SK-N-SH (cell line): ENCODE results near the gene PNPLA2. TPM values are rescaled to one million over a fixed set of nuclear protein-coding genes. Genes with fewer than 3 reads are reported as not detected.

ENCODE experiments used
- CTCF ChIA-PET: fragments of 300-600, 350-600 bp; formaldehyde crosslinking; extraction: SDS; loops from one replicate; lab custom pipeline; 2021; lab: Yijun Ruan, JAX
- POLR2A ChIA-PET: fragments of 350-600 bp; sonication (Branson Sonifier 250); formaldehyde crosslinking; extraction: SDS; loops from one replicate; lab custom pipeline; 2020; ENCODE audit warnings: antibody characterized with exemption, inconsistent platforms; lab: Yijun Ruan, JAX
- DNase-seq: peaks from one replicate; pipeline ENCODE4 v3.0.0; 2012
- H2AFZ ChIP-seq: fragments of 200-600 bp; sonication (generic); 2 replicates; pipeline ENCODE4 v1.8.1; 2016; ENCODE audit warnings: antibody characterized with exemption, mild to moderate bottlenecking, low read depth
- H3F3A ChIP-seq: fragments of 200-600 bp; sonication (generic); replicated peaks from 2 replicates; pipeline ENCODE3; 2016; ENCODE audit warnings: antibody characterized with exemption, mild to moderate bottlenecking; ENCODE audit not compliant: insufficient read depth
- H3K27ac ChIP-seq, 2 experiments: fragments of 200-500 bp in 1 of 2; fragments of 200-600 bp in 1 of 2; sonication (Bioruptor generic) in 1 of 2; sonication (generic), shearing (Covaris generic) in 1 of 2; 2 replicates each; pipeline versions ENCODE4 v1.5.1 to v1.6.1; 2014 to 2016; ENCODE audit warnings: low read depth in 2 of 2, inconsistent platforms in 1 of 2, low read length in 1 of 2, mild to moderate bottlenecking in 1 of 2, mixed read lengths in 1 of 2
- H3K27me3 ChIP-seq: fragments of 200-600 bp; sonication (generic), shearing (Covaris generic); 2 replicates; pipeline ENCODE4 v1.6.1; 2016; ENCODE audit warnings: mixed run types; ENCODE audit not compliant: insufficient read depth
- H3K36me3 ChIP-seq, 2 experiments: fragments of 200-500 bp in 1 of 2; fragments of 200-600 bp in 1 of 2; sonication (Bioruptor generic) in 1 of 2; sonication (generic) in 1 of 2; replicated peaks in 1 of 2; 2 replicates each; pipeline versions ENCODE3 to v1.5.1; 2014 to 2016; ENCODE audit warnings: low read length in 1 of 2, mild to moderate bottlenecking in 1 of 2; ENCODE audit not compliant: insufficient read depth in 2 of 2, control insufficient read depth in 1 of 2
- H3K4me1 ChIP-seq, 2 experiments: fragments of 200-500 bp in 1 of 2; fragments of 200-600 bp in 1 of 2; sonication (Bioruptor generic) in 1 of 2; sonication (generic), shearing (Covaris generic) in 1 of 2; 2 replicates each; pipeline versions ENCODE4 v1.5.1 to v1.6.1; 2014 to 2016; ENCODE audit warnings: low read depth in 1 of 2, low read length in 1 of 2, mixed run types in 1 of 2; ENCODE audit not compliant: insufficient read depth in 2 of 2, control insufficient read depth in 1 of 2
- H3K4me2 ChIP-seq: fragments of 200-600 bp; sonication (generic), shearing (Covaris generic); 2 replicates; pipeline ENCODE4 v1.6.1; 2017; ENCODE audit warnings: mixed run types
- H3K4me3 ChIP-seq, 2 experiments: fragments of 200-500 bp in 1 of 2; fragments of 200-600 bp in 1 of 2; sonication (Bioruptor generic) in 1 of 2; sonication (generic), shearing (Covaris generic) in 1 of 2; 2 replicates each; pipeline versions ENCODE4 v1.5.1 to v1.8.1; 2014 to 2016; ENCODE audit warnings: low read depth in 2 of 2, inconsistent platforms in 1 of 2, low read length in 1 of 2, mild to moderate bottlenecking in 1 of 2, mixed read lengths in 1 of 2, moderate library complexity in 1 of 2
- H3K79me2 ChIP-seq: fragments of 200-600 bp; sonication (generic); 2 replicates; pipeline ENCODE4 v1.8.1; 2017; ENCODE audit warnings: mild to moderate bottlenecking; ENCODE audit not compliant: insufficient read depth
- H3K9ac ChIP-seq: fragments of 200-600 bp; sonication (generic); 2 replicates; pipeline ENCODE4 v1.6.1; 2017; ENCODE audit warnings: mixed run types
- H3K9me2 ChIP-seq: fragments of 200-600 bp; sonication (generic); 2 replicates; pipeline ENCODE4 v1.6.1; 2017; ENCODE audit warnings: mixed run types
- H3K9me3 ChIP-seq: fragments of 200-600 bp; sonication (generic); 2 replicates; pipeline ENCODE4 v1.6.1; 2017; ENCODE audit warnings: mixed run types, mild to moderate bottlenecking, moderate library complexity
- H4K20me1 ChIP-seq: fragments of 200-600 bp; sonication (generic); 2 replicates; pipeline ENCODE4 v1.6.1; 2017; ENCODE audit warnings: mild to moderate bottlenecking, mixed run types; ENCODE audit not compliant: insufficient read depth
- ELF1 ChIP-seq: IDR thresholded peaks from 2 replicates; pipeline ENCODE4 v1.4.0; 2012
- FOSL2 ChIP-seq: IDR thresholded peaks from 2 replicates; pipeline ENCODE4 v1.4.0; 2012; ENCODE audit warnings: low read depth, mild to moderate bottlenecking, moderate library complexity, borderline replicate concordance
- FOXJ3 ChIP-seq: sonication (generic); formaldehyde crosslinking; IDR thresholded peaks from 2 replicates; pipeline ENCODE4 v1.5.1; 2020; ENCODE audit warnings: mild to moderate bottlenecking, missing genetic modification reagents
- GABPA ChIP-seq: IDR thresholded peaks from 2 replicates; pipeline ENCODE4 v1.4.0; 2012; ENCODE audit warnings: low read depth, mild to moderate bottlenecking
- GATA2 ChIP-seq: sonication (generic); formaldehyde crosslinking; IDR thresholded peaks from 2 replicates; pipeline ENCODE4 v1.5.0; 2020; ENCODE audit warnings: mild to moderate bottlenecking, missing genetic modification reagents
- IRF3 ChIP-seq: fragments of 150-350 bp; IDR thresholded peaks from 2 replicates; pipeline ENCODE4 v1.6.1; 2016; ENCODE audit warnings: mild to moderate bottlenecking, low read depth, low read length
- JUND ChIP-seq: IDR thresholded peaks from 2 replicates; pipeline ENCODE4 v1.4.0; 2012
- MAX ChIP-seq: IDR thresholded peaks from 2 replicates; pipeline ENCODE4 v1.4.0; 2012; ENCODE audit warnings: low read depth
- MEF2A ChIP-seq: IDR thresholded peaks from 2 replicates; pipeline ENCODE4 v1.4.0; 2012; ENCODE audit warnings: low read depth, borderline replicate concordance
- MXI1 ChIP-seq: IDR thresholded peaks from 2 replicates; pipeline ENCODE4 v1.6.1; 2012; ENCODE audit warnings: mild to moderate bottlenecking, low read depth, low read length, improper control_type of control experiment
- NRF1 ChIP-seq: IDR thresholded peaks from 2 replicates; pipeline ENCODE4 v1.6.1; 2012; ENCODE audit warnings: low read depth, mild to moderate bottlenecking, low read length
- PBX3 ChIP-seq: IDR thresholded peaks from 2 replicates; pipeline ENCODE4; 2012
- RCOR1 ChIP-seq: fragments of 150-350 bp; IDR thresholded peaks from 2 replicates; pipeline ENCODE4 v1.6.1; 2017; ENCODE audit warnings: antibody characterized with exemption, low read length
- RFX5 ChIP-seq: IDR thresholded peaks from 2 replicates; pipeline ENCODE4 v1.6.1; 2012; ENCODE audit warnings: mild to moderate bottlenecking, improper control_type of control experiment, low read length
- SIN3A ChIP-seq: IDR thresholded peaks from 2 replicates; pipeline ENCODE4 v1.6.1; 2012; ENCODE audit warnings: low read depth, mild to moderate bottlenecking, low read length, moderate library complexity, borderline replicate concordance
- TEAD4 ChIP-seq: IDR thresholded peaks from 2 replicates; pipeline ENCODE4 v1.4.0; 2012; ENCODE audit warnings: mild to moderate bottlenecking, borderline replicate concordance; ENCODE audit not compliant: insufficient read depth
- ZBTB33 ChIP-seq: IDR thresholded peaks from 2 replicates; pipeline ENCODE4 v1.4.0; 2012; ENCODE audit warnings: low read depth, borderline replicate concordance
- WGBS: methylation state at CpG from one replicate; pipeline ENCODE4 v1.1.6; 2017; ENCODE audit warnings: low lambda C conversion rate; 5-methylcytosine and 5-hydroxymethylcytosine counted together
- polyA plus RNA-seq, 3 experiments: library from polyadenylated mRNA; depleted of rRNA; stranded (reverse); fragments of >200 nt; gene quantifications; 2 replicates each; pipeline ENCODE4 v1.2.3, GENCODE V29; 2012

The PNPLA2 gene
- polyA plus RNA-seq, 1 of the 3 experiments (the other 2 are of a cell fraction): 60.3 TPM

- POLR2A ChIA-PET: interaction anchor here (0.9 kb wide), 1 partner anchor 625 kb away, joined by 4 read pairs; no protein-coding TSS in a partner anchor
- H3F3A ChIP-seq: peaks cover 3% of the 10 kb centered on the region
- H3K27me3 ChIP-seq: no peaks in the 10 kb centered on the region
- no peak for TF ChIP-seq GATA2 (CRISPR knock-in tag)
- TF ChIP-seq TEAD4: no peak
- no peak for TF ChIP-seq FOSL2
- no peak for TF ChIP-seq ZBTB33
- peak; percentile 0; the same call in 1 of the 2 replicates for TF ChIP-seq SIN3A
- 95% methylated on average over 14 of the region's 31 CpGs for whole genome bisulfite sequencing
- H3K9me3 ChIP-seq: no peaks in the 10 kb centered on the region
- peaks cover 10 to 34% of the 10 kb centered on the region in 2 experiments; a peak in 2 of 4 replicates for H3K4me1 ChIP-seq
- H3K4me2 ChIP-seq: no peak overlapping the region
- CTCF ChIA-PET: no interaction called here
- no peak overlapping the region; a peak in 1 of 4 replicates for H3K27ac ChIP-seq
- no peak overlapping the region for H2AFZ ChIP-seq
- DNase-seq: no peak
- no peak overlapping the region for H3K4me3 ChIP-seq
- peaks cover 0 to 24% of the 10 kb centered on the region in 2 experiments for H3K36me3 ChIP-seq
- peaks cover 28% of the 10 kb centered on the region for H4K20me1 ChIP-seq
- H3K9me2 ChIP-seq: no peaks in the 10 kb centered on the region
- H3K79me2 ChIP-seq: peaks cover 7% of the 10 kb centered on the region; the same call in 1 of the 2 replicates
- no peak overlapping the region for H3K9ac ChIP-seq
Measured at GRCh38 chr11:863910-864827, 45.5 kb downstream of the PNPLA2 start.

- H4K20me1 ChIP-seq: peaks cover 22% of the 10 kb centered on the region
- H3K4me1 ChIP-seq: peaks cover 4 to 30% of the 10 kb centered on the region in 2 experiments; a peak in 2 of 4 replicates
- WGBS: 93% methylated on average over 11 of the region's 11 CpGs
- no peaks in the 10 kb centered on the region for H3K9me3 ChIP-seq
- no peak overlapping the region; a peak in 1 of 4 replicates for H3K27ac ChIP-seq
- H3K9me2 ChIP-seq: no peaks in the 10 kb centered on the region
- no peak overlapping the region for H2AFZ ChIP-seq
- CTCF ChIA-PET: interaction anchor here (0.6 kb wide), 1 partner anchor 33 kb away, joined by 3 read pairs; no protein-coding TSS in a partner anchor
- H3K36me3 ChIP-seq: peaks cover 0 to 24% of the 10 kb centered on the region in 2 experiments
- H3K4me2 ChIP-seq: no peak overlapping the region
- H3F3A ChIP-seq: peaks cover 3% of the 10 kb centered on the region
- POLR2A ChIA-PET: interaction anchor here (0.9 kb wide), 1 partner anchor 625 kb away, joined by 4 read pairs; no protein-coding TSS in a partner anchor
- H3K9ac ChIP-seq: no peak overlapping the region
- peaks cover 6% of the 10 kb centered on the region; the same call in 1 of the 2 replicates for H3K79me2 ChIP-seq
- no peaks in the 10 kb centered on the region for H3K27me3 ChIP-seq
- H3K4me3 ChIP-seq: no peak overlapping the region
- no peak for DNase-seq
- TF ChIP-seq JUND (no peak), FOXJ3 (CRISPR knock-in tag) (no peak), RCOR1 (no peak), ELF1 (no peak), MAX (no peak), RFX5 (no peak), ZBTB33 (no peak), NRF1 (no peak), IRF3 (no peak), GABPA (no peak), PBX3 (no peak), MEF2A (no peak), MXI1 (no peak)
Measured at GRCh38 chr11:864898-865297, 46.2 kb downstream of the PNPLA2 start.
